ENCODE results near the gene FAM107B.

DNA sequence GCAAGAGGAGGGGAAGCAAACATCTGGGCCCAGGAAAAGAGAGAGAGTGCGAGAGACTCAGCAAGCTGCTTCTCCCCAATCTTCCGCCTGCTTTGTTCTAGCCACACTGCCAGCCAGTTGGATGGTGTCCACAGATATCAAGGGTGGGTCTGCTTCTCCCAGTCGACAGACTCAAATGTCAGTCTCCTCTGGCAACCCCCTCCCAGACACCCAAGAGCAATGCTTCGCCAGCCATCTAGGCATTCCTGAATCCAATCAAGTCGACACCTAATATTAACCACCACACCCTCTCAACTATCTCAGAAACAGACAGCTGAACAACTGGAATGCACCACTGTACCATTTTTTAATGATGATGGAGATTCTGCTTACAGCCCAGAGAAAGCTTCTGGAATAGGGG, 57.1 kb downstream of the FAM107B start:
- TF ChIP-seq, protein P1, sequence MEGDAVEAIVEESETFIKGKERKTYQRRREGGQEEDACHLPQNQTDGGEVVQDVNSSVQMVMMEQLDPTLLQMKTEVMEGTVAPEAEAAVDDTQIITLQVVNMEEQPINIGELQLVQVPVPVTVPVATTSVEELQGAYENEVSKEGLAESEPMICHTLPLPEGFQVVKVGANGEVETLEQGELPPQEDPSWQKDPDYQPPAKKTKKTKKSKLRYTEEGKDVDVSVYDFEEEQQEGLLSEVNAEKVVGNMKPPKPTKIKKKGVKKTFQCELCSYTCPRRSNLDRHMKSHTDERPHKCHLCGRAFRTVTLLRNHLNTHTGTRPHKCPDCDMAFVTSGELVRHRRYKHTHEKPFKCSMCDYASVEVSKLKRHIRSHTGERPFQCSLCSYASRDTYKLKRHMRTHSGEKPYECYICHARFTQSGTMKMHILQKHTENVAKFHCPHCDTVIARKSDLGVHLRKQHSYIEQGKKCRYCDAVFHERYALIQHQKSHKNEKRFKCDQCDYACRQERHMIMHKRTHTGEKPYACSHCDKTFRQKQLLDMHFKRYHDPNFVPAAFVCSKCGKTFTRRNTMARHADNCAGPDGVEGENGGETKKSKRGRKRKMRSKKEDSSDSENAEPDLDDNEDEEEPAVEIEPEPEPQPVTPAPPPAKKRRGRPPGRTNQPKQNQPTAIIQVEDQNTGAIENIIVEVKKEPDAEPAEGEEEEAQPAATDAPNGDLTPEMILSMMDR (IDR thresholded peaks at IDR 0.05) = no peak
- TF ChIP-seq POLR2AphosphoS5 (IDR thresholded peaks at IDR 0.05) = no peak

Measured in breast epithelium (tissue), 3 donors.